Naive thymus-derived CD4-positive, alpha-beta T cell (primary cell): Measurements from ENCODE around the gene GIPC2. TPM values are rescaled to one million over a fixed set of nuclear protein-coding genes. Genes with fewer than 3 reads are reported as not detected.
A peak's percentile ranks its signal among the peaks of the same experiment; 100 is the strongest.
"Not testable (repeated sequence)": the region's sequence is repeated elsewhere in the genome, so short reads cannot be mapped to it uniquely, and the experiment has no call there.

Experiments used
- ATAC-seq: fragments of 150-1000 bp; cut with Tn5 transposase; 2 replicates; pipeline ENCODE4 v1.10.0; 2021; ENCODE audit warnings: mild to moderate bottlenecking, moderate library complexity
- CTCF ChIA-PET: fragments of 350-600 bp; sonication (Branson Sonifier 250); formaldehyde crosslinking; loops from one replicate; lab custom pipeline; 2021; ENCODE audit warnings: antibody characterized with exemption; lab: Charles Lee
- POLR2A ChIA-PET: fragments of 350-600 bp; sonication (Branson Sonifier 250); formaldehyde crosslinking; loops from one replicate; lab custom pipeline; 2021; ENCODE audit warnings: antibody characterized with exemption, inconsistent platforms; lab: Charles Lee
- DNase-seq, 9 donors: peaks; one replicate each; pipeline versions ENCODE4 v3.0.0 to v3.0.0-alpha.2; 2020 to 2022; ENCODE audit warnings: mixed read lengths in 1 of 9
- H3K27ac ChIP-seq: one replicate; pipeline ENCODE4 v1.7.0; 2013; ENCODE audit warnings: mild to moderate bottlenecking, low read depth, low read length, moderate library complexity
- H3K27me3 ChIP-seq, 2 donors: one replicate each; pipeline ENCODE4 v1.7.0; 2013; ENCODE audit warnings: low read length in 2 of 2, mild to moderate bottlenecking in 2 of 2, moderate library complexity in 2 of 2; ENCODE audit not compliant: control insufficient read depth in 2 of 2, insufficient read depth in 2 of 2
- H3K36me3 ChIP-seq, 3 experiments: 1 replicate in 2 of 3; 2 replicates in 1 of 3; pipeline ENCODE4 v1.7.0; 2013; ENCODE audit warnings: low read length in 3 of 3, mild to moderate bottlenecking in 3 of 3, moderate library complexity in 1 of 3; ENCODE audit not compliant: insufficient read depth in 3 of 3, control insufficient read depth in 2 of 3
- H3K4me1 ChIP-seq, 2 donors: one replicate each; pipeline ENCODE4 v1.7.0; 2013; ENCODE audit warnings: low read length in 2 of 2, mild to moderate bottlenecking in 2 of 2, moderate library complexity in 1 of 2; ENCODE audit not compliant: control insufficient read depth in 2 of 2, insufficient read depth in 2 of 2
- H3K4me3 ChIP-seq: 2 replicates; pipeline ENCODE4 v1.7.0; 2013; ENCODE audit warnings: mild to moderate bottlenecking, low read length
- H3K9me3 ChIP-seq, 3 experiments: 1 replicate in 2 of 3; 2 replicates in 1 of 3; pipeline ENCODE4 v1.7.0; 2013; ENCODE audit warnings: low read length in 3 of 3; ENCODE audit not compliant: control insufficient read depth in 2 of 3
- H3K27ac Mint-ChIP-seq, 9 donors: one replicate each; pipeline ENCODE4 v1.8.0; 2020 to 2022; ENCODE audit warnings: mixed read lengths in 9 of 9, mild to moderate bottlenecking in 8 of 9, moderate library complexity in 5 of 9, inconsistent platforms in 2 of 9
- H3K27me3 Mint-ChIP-seq, 5 donors: one replicate each; pipeline ENCODE4 v1.8.0; 2021 to 2022; ENCODE audit warnings: mixed read lengths in 5 of 5, mild to moderate bottlenecking in 1 of 5
- H3K36me3 Mint-ChIP-seq, 5 donors: one replicate each; pipeline ENCODE4 v1.8.0; 2020 to 2022; ENCODE audit warnings: mixed read lengths in 5 of 5, mild to moderate bottlenecking in 3 of 5, inconsistent platforms in 1 of 5
- H3K4me1 Mint-ChIP-seq, 7 donors: one replicate each; pipeline ENCODE4 v1.8.0; 2020 to 2022; ENCODE audit warnings: mixed read lengths in 7 of 7, mild to moderate bottlenecking in 3 of 7, inconsistent platforms in 1 of 7
- H3K4me3 Mint-ChIP-seq, 10 donors: one replicate each; pipeline ENCODE4 v1.8.0; 2020 to 2022; ENCODE audit warnings: mild to moderate bottlenecking in 10 of 10, mixed read lengths in 10 of 10, moderate library complexity in 6 of 10, inconsistent platforms in 2 of 10
- H3K9me3 Mint-ChIP-seq, 11 donors: one replicate each; pipeline ENCODE4 v1.8.0; 2020 to 2022; ENCODE audit warnings: mixed read lengths in 11 of 11, mild to moderate bottlenecking in 4 of 11, inconsistent platforms in 1 of 11, moderate library complexity in 1 of 11
- intact Hi-C, 2 donors: fragments of 100-400 bp; cut with micrococcal nuclease; formaldehyde crosslinking; loops; one replicate each; pipeline ENCODE4 v1.15.1; 2023
- polyA plus RNA-seq, 2 donors: library from polyadenylated mRNA; unstranded; fragments of 300-500 nt; fragmentation: Illumina TruSeq; gene quantifications; one replicate each; pipeline ENCODE4 v1.2.3, GENCODE V29; 2021
- total RNA-seq, 6 experiments: library from RNA in 5 of 6; stranded (reverse) in 5 of 6; gene quantifications; 1 replicate in 5 of 6; 2 replicates in 1 of 6; pipeline ENCODE4 v1.2.3 and lab custom pipeline; 2021 to 2026

The GIPC2 gene
- total and polyA plus RNA-seq, 7 experiments from 2014 or later, result 0.05 to 0.60 (median 0.44) TPM; not detected in 3

GRCh38 chr1:78075621-78076020, 29.9 kb downstream of the GIPC2 start:
- Histone ChIP-seq H3K9me3 (no peaks in the 10 kb centered on the region), H3K27me3 (no peaks in the 10 kb centered on the region), H3K27ac (no peak overlapping the region), H3K4me1 (no peaks in the 10 kb centered on the region), H3K4me3 (no peak overlapping the region), H3K36me3 (no peaks in the 10 kb centered on the region)
- H3K9me3 Mint-ChIP-seq, result no peaks in the 10 kb centered on the region
- no peak overlapping the region for H3K4me3 Mint-ChIP-seq
- ATAC-seq, result no peak
- POLR2A ChIA-PET, result no interaction called here
- DNase-seq, result no peak
- H3K4me1 Mint-ChIP-seq, result peaks cover 0 to 23% (median 7%) of the 10 kb centered on the region in 7 donors
- intact Hi-C loops, result no loop called here
- peaks cover 2 to 7% (median 5%) of the 10 kb centered on the region in 5 donors for H3K27me3 Mint-ChIP-seq
- H3K27ac Mint-ChIP-seq, result no peak overlapping the region
- CTCF ChIA-PET, result no interaction called here
- H3K36me3 Mint-ChIP-seq, result no peaks in the 10 kb centered on the region

- ATAC-seq, result no peak
- Histone ChIP-seq H3K27me3 (no peaks in the 10 kb centered on the region), H3K9me3 (no peaks in the 10 kb centered on the region), H3K4me3 (no peak overlapping the region), H3K36me3 (no peaks in the 10 kb centered on the region), H3K4me1 (no peaks in the 10 kb centered on the region), H3K27ac (no peak overlapping the region)
- Mint-ChIP-seq H3K27me3 (peaks cover 0 to 5% (median 0%) of the 10 kb centered on the region in 5 donors), H3K9me3 (peaks cover 0 to 2% (median 0%) of the 10 kb centered on the region in 11 donors), H3K36me3 (no peaks in the 10 kb centered on the region), H3K4me3 (no peak overlapping the region), H3K27ac (no peak overlapping the region), H3K4me1 (peaks cover 0 to 30% (median 14%) of the 10 kb centered on the region in 7 donors)
- ChIA-PET POLR2A (interaction anchor here (0.7 kb wide), 1 partner anchor 396 kb away, joined by 3 read pairs; the partner anchor contains the start of gene ZZZ3), CTCF (no interaction called here)
- no peak for DNase-seq
- intact Hi-C loops, result no loop called here
Measured at GRCh38 chr1:78078358-78078757, 32.6 kb downstream of the GIPC2 start.

DNA sequence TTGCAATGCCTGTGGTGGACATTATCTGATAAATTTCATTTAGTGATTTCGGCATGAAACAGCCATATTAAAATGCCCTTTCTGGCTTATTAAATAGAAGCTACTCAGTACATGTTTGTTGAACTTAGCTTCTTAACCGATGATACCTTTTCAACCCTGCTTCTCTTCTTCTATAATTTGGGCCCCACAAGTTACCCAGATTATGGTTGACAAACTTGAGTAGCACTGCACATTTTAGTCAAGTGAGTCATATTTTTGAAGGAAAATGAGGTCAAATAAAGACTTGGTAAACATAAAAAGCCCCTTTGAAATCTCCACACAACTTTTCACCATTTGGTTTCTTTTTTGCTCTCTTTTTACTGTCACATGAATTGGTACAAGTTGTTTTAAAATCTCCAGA, 33.8 kb downstream of the GIPC2 start:
- Histone ChIP-seq H3K36me3 (no peaks in the 10 kb centered on the region), H3K9me3 (no peaks in the 10 kb centered on the region), H3K27me3 (no peaks in the 10 kb centered on the region), H3K4me3 (no peak overlapping the region), H3K27ac (no peak overlapping the region), H3K4me1 (no peaks in the 10 kb centered on the region)
- H3K4me1 Mint-ChIP-seq, result peaks cover 0 to 30% (median 14%) of the 10 kb centered on the region in 7 donors
- no peak for ATAC-seq
- no peaks in the 10 kb centered on the region for H3K36me3 Mint-ChIP-seq
- H3K27me3 Mint-ChIP-seq, result no peaks in the 10 kb centered on the region
- H3K27ac Mint-ChIP-seq, result no peak overlapping the region
- H3K9me3 Mint-ChIP-seq, result peaks cover 0 to 2% (median 0%) of the 10 kb centered on the region in 11 donors
- ChIA-PET POLR2A (interaction anchor here (0.7 kb wide), 1 partner anchor 161 kb away, joined by 3 read pairs; no protein-coding TSS in a partner anchor), CTCF (no interaction called here)
- no peak overlapping the region for H3K4me3 Mint-ChIP-seq
- intact Hi-C loops, result no loop called here
- DNase-seq, result no peak

- Histone ChIP-seq H3K4me1 (no peaks in the 10 kb centered on the region), H3K27me3 (no peaks in the 10 kb centered on the region), H3K36me3 (no peaks in the 10 kb centered on the region), H3K27ac (no peak overlapping the region), H3K4me3 (no peak overlapping the region), H3K9me3 (no peaks in the 10 kb centered on the region)
- Mint-ChIP-seq H3K27ac (peak overlapping the region in 3 of 9 donors; percentile 29 to 54 (median 38)), H3K27me3 (peaks cover 0 to 5% (median 0%) of the 10 kb centered on the region in 5 donors), H3K4me1 (peaks cover 0 to 30% (median 14%) of the 10 kb centered on the region in 7 donors), H3K9me3 (peaks cover 0 to 13% (median 7%) of the 10 kb centered on the region in 11 donors), H3K36me3 (peaks cover 0 to 1% (median 0%) of the 10 kb centered on the region in 5 donors), H3K4me3 (peak overlapping the region in 9 of 10 donors; percentile 24 to 67 (median 50))
- ATAC-seq, result no peak
- intact Hi-C loops, result no loop called here
- POLR2A ChIA-PET, result no interaction called here
- CTCF ChIA-PET, result no interaction called here
- no peak for DNase-seq
Measured at GRCh38 chr1:78080767-78081166, 35.0 kb downstream of the GIPC2 start.

- intact Hi-C loops, result no loop called here
- Mint-ChIP-seq H3K27ac (no peak overlapping the region), H3K27me3 (peaks cover 0 to 10% (median 4%) of the 10 kb centered on the region in 5 donors), H3K4me1 (peaks cover 0 to 30% (median 14%) of the 10 kb centered on the region in 7 donors), H3K4me3 (no peak overlapping the region), H3K9me3 (peaks cover 5 to 27% (median 21%) of the 10 kb centered on the region in 11 donors), H3K36me3 (peaks cover 6 to 11% (median 7%) of the 10 kb centered on the region in 5 donors)
- POLR2A ChIA-PET, result no interaction called here
- ATAC-seq (no peak), DNase-seq (no peak)
- no peaks in the 10 kb centered on the region for H3K36me3 ChIP-seq
- no peak overlapping the region for H3K27ac ChIP-seq
- no peaks in the 10 kb centered on the region for H3K4me1 ChIP-seq
- H3K9me3 ChIP-seq, result peaks cover 0 to 10% (median 0%) of the 10 kb centered on the region in 3 experiments
- no peak overlapping the region for H3K4me3 ChIP-seq
- peaks cover 0 to 3% of the 10 kb centered on the region in 2 donors for H3K27me3 ChIP-seq
- CTCF ChIA-PET, result interaction anchor here (0.6 kb wide), 1 partner anchor 35 kb away, joined by 3 read pairs; no protein-coding TSS in a partner anchor
Measured at GRCh38 chr1:78081980-78082860, 36.5 kb downstream of the GIPC2 start.

- H3K9me3 Mint-ChIP-seq, result peaks cover 5 to 33% (median 23%) of the 10 kb centered on the region in 11 donors
- H3K27me3 ChIP-seq, H3K4me1 ChIP-seq, ATAC-seq, H3K4me3 Mint-ChIP-seq, H3K36me3 ChIP-seq, H3K4me3 ChIP-seq, H3K27ac Mint-ChIP-seq, DNase-seq, H3K27ac ChIP-seq, POLR2A ChIA-PET, intact Hi-C loops: not testable (repeated sequence)
- H3K27me3 Mint-ChIP-seq, result peaks cover 0 to 12% (median 4%) of the 10 kb centered on the region in 5 donors
- CTCF ChIA-PET, result interaction anchor here (0.7 kb wide), 1 partner anchor 10 kb away, joined by 3 read pairs; no protein-coding TSS in a partner anchor
- H3K36me3 Mint-ChIP-seq, result peaks cover 6 to 11% (median 7%) of the 10 kb centered on the region in 5 donors
- peaks cover 0 to 17% (median 13%) of the 10 kb centered on the region in 7 donors for H3K4me1 Mint-ChIP-seq
- H3K9me3 ChIP-seq, result peaks cover 0 to 10% (median 0%) of the 10 kb centered on the region in 3 experiments
Measured at GRCh38 chr1:78084639-78085038, 38.9 kb downstream of the GIPC2 start.
